ENCODE measurements around the gene LRRC8C. TPM values are rescaled to one million over a fixed set of nuclear protein-coding genes. Genes with fewer than 3 reads are reported as not detected.
A peak's percentile ranks its signal among the peaks of the same experiment; 100 is the strongest.

Gene LRRC8C
- total RNA-seq (1.0 and 1.5 TPM in 2 replicates), polyA plus RNA-seq (0.70 and 1.1 TPM in 2 replicates)

DNA sequence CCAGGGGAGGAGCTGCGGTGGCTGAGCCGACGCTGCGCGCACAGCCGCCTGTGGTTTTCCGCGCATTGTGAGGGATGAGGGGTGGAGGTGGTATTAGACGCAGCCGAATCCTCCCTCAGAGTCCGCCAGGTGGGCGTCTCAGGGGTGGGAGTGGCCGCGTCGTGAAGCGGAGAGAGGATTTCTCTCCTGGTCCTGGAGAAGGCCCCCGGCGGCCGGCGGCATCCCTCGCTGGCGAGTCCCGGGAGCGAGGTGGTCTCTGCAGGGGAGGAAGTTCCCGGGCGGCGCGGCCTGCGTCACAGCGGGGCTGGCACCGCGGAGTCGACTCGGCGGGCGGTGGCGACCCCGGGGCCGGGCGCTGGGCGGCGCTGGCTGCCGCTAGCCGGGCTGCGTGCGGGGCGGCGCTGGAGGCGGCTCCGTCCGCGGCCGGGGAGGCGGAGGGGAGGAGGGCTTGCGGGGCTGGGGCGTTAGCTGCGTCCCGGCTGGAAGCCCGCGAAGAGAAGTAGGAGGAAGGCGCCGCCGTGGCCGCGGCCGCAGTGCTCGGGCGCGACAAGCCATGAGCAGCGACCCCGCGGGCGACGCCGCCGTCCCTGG is at the start of gene LRRC8C:
Gene LRRC8C (plus strand): TSS at position 464 of the 591 bp plus-strand sequence. CDS start 53,354 bp downstream, outside the sequence.
- Histone ChIP-seq H3K9me3 (ENCODE audit: low read depth) (no peaks in the 10 kb centered on the region), H3K79me2 (no peaks in the 10 kb centered on the region), H3K27ac (peak within 1 kb of the TSS; percentile 53), H3K36me3 (replicated peaks; ENCODE audit: insufficient read depth, low read depth) (no peaks in the 10 kb centered on the region), H2AFZ (peak within 1 kb of the TSS; percentile 85), H3K27me3 (peaks cover 10% of the 10 kb centered on the region), H3K4me3 (peak within 1 kb of the TSS; percentile 80), H3K4me1 (ENCODE audit: insufficient read depth) (peaks cover 4% of the 10 kb centered on the region), H3K4me2 (peak within 1 kb of the TSS; percentile 98), H4K20me1 (ENCODE audit: insufficient read depth, poor library complexity, severe bottlenecking) (no peaks in the 10 kb centered on the region), H3K9me2 (replicated peaks; ENCODE audit: insufficient read depth) (no peaks in the 10 kb centered on the region)
- WGBS (ENCODE audit: low lambda C conversion rate, missing lambda C conversion rate) = under 1% methylated on average over 37 of the region's 76 CpGs
- TF ChIP-seq, protein P1, sequence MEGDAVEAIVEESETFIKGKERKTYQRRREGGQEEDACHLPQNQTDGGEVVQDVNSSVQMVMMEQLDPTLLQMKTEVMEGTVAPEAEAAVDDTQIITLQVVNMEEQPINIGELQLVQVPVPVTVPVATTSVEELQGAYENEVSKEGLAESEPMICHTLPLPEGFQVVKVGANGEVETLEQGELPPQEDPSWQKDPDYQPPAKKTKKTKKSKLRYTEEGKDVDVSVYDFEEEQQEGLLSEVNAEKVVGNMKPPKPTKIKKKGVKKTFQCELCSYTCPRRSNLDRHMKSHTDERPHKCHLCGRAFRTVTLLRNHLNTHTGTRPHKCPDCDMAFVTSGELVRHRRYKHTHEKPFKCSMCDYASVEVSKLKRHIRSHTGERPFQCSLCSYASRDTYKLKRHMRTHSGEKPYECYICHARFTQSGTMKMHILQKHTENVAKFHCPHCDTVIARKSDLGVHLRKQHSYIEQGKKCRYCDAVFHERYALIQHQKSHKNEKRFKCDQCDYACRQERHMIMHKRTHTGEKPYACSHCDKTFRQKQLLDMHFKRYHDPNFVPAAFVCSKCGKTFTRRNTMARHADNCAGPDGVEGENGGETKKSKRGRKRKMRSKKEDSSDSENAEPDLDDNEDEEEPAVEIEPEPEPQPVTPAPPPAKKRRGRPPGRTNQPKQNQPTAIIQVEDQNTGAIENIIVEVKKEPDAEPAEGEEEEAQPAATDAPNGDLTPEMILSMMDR (IDR thresholded peaks at IDR 0.05; ENCODE audit: poor library complexity) = peak; percentile 39
- TF ChIP-seq EZH2phosphoT487 (IDR thresholded peaks at IDR 0.05; ENCODE audit: low read depth, severe bottlenecking, unreplicated experiment) = no peak
- DNase-seq (ENCODE audit: low spot score) = peak; percentile 88

DNA sequence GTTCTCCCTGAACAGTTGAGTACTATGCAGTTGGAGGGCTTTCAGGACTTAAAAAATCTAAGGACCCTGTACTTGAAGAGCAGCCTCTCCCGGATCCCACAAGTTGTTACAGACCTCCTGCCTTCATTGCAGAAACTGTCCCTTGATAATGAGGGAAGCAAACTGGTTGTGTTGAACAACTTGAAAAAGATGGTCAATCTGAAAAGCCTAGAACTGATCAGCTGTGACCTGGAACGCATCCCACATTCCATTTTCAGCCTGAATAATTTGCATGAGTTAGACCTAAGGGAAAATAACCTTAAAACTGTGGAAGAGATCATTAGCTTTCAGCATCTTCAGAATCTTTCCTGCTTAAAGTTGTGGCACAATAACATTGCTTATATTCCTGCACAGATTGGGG is 48.7 kb upstream of the LRRC8C start:
- DNase-seq (ENCODE audit: low spot score) = no peak
- Histone ChIP-seq H3K4me3 (no peak overlapping the region), H3K4me1 (ENCODE audit: insufficient read depth) (peaks cover 5% of the 10 kb centered on the region), H3K9me3 (ENCODE audit: low read depth) (no peaks in the 10 kb centered on the region), H4K20me1 (ENCODE audit: insufficient read depth, poor library complexity, severe bottlenecking) (no peaks in the 10 kb centered on the region), H2AFZ (no peak overlapping the region), H3K27ac (no peak overlapping the region), H3K36me3 (replicated peaks; ENCODE audit: insufficient read depth, low read depth) (no peaks in the 10 kb centered on the region), H3K4me2 (no peak overlapping the region), H3K9me2 (replicated peaks; ENCODE audit: insufficient read depth) (no peaks in the 10 kb centered on the region), H3K27me3 (no peaks in the 10 kb centered on the region), H3K79me2 (no peaks in the 10 kb centered on the region)
- 95% methylated on average over 2 of the region's 2 CpGs for WGBS (ENCODE audit: low lambda C conversion rate, missing lambda C conversion rate)
- TF ChIP-seq EZH2 (IDR thresholded peaks at IDR 0.05; ENCODE audit: borderline replicate concordance) (no peak), EZH2phosphoT487 (IDR thresholded peaks at IDR 0.05; ENCODE audit: low read depth, severe bottlenecking, unreplicated experiment) (no peak)
- TF ChIP-seq, protein P1 (IDR thresholded peaks at IDR 0.05; ENCODE audit: poor library complexity) = no peak

DNA sequence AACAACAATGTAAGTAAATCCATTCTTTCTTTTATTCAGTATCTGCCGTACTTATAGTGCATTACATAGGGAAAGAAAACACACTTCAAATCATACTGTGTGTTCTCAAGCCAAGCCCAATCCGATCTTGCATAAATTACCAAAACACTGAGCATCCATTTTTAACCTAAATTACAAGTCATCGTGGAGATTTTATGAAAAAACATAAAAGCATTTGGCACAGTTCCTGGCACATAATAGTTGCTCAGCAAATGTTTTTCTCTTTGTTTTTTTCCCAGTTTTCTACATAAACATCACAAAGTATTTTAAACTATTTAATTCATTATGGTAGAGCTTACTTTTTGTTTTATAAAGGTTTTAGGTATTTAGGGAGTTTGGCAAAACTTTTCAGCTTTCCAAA is 48.1 kb upstream of the LRRC8C start:
- no peaks in the 10 kb centered on the region for H3K9me3 ChIP-seq (ENCODE audit: low read depth)
- no peaks in the 10 kb centered on the region for H3K36me3 ChIP-seq (replicated peaks; ENCODE audit: insufficient read depth, low read depth)
- H3K4me1 ChIP-seq (ENCODE audit: insufficient read depth) = peaks cover 5% of the 10 kb centered on the region
- no peaks in the 10 kb centered on the region for H3K9me2 ChIP-seq (replicated peaks; ENCODE audit: insufficient read depth)
- no peak overlapping the region for H3K27ac ChIP-seq
- H3K27me3 ChIP-seq = no peaks in the 10 kb centered on the region
- TF ChIP-seq, protein P1 (IDR thresholded peaks at IDR 0.05; ENCODE audit: poor library complexity) = no peak
- TF ChIP-seq EZH2 (IDR thresholded peaks at IDR 0.05; ENCODE audit: borderline replicate concordance) = no peak
- no peak for TF ChIP-seq EZH2phosphoT487 (IDR thresholded peaks at IDR 0.05; ENCODE audit: low read depth, severe bottlenecking, unreplicated experiment)
- no peak overlapping the region for H2AFZ ChIP-seq
- no peak for DNase-seq (ENCODE audit: low spot score)
- no peak overlapping the region for H3K4me2 ChIP-seq
- no peaks in the 10 kb centered on the region for H3K79me2 ChIP-seq
- no peaks in the 10 kb centered on the region for H4K20me1 ChIP-seq (ENCODE audit: insufficient read depth, poor library complexity, severe bottlenecking)
- no peak overlapping the region for H3K4me3 ChIP-seq
- 86% methylated on average over 3 of the region's 3 CpGs for WGBS (ENCODE audit: low lambda C conversion rate, missing lambda C conversion rate)

All from hepatocyte (in vitro differentiated cells).